CD4-positive, alpha-beta T cell (primary cell): Measurements from ENCODE around the gene WWOX. TPM values are rescaled to one million over a fixed set of nuclear protein-coding genes. Genes with fewer than 3 reads are reported as not detected.

Experiments used
- ATAC-seq: fragments of 200-7000 bp; cut with Tn5 transposase; one replicate; pipeline ENCODE4 v1.10.0; 2022; ENCODE audit warnings: mild to moderate bottlenecking; ENCODE audit not compliant: poor library complexity
- CTCF ChIA-PET: fragments of 350-600 bp; sonication (Branson Sonifier 250); formaldehyde crosslinking; loops from one replicate; lab custom pipeline; 2021; ENCODE audit warnings: antibody characterized with exemption, inconsistent platforms; lab: Charles Lee
- POLR2A ChIA-PET: fragments of 350-600 bp; sonication (Branson Sonifier 250); formaldehyde crosslinking; loops from one replicate; lab custom pipeline; 2021; ENCODE audit warnings: antibody characterized with exemption, inconsistent platforms; lab: Charles Lee
- DNase-seq, 14 experiments: peaks; one replicate each; pipeline ENCODE4 v3.0.0-alpha.2; 2013 to 2020; ENCODE audit warnings: mixed read lengths in 2 of 14
- H3K27ac ChIP-seq, 2 donors: one replicate each; pipeline versions ENCODE4 v1.5.1 to v1.7.0; 2013; ENCODE audit warnings: low read length in 2 of 2, low read depth in 1 of 2, mild to moderate bottlenecking in 1 of 2
- H3K27me3 ChIP-seq, 2 experiments: 1 replicate in 1 of 2; 2 replicates in 1 of 2; pipeline versions ENCODE4 v1.6.1 to v1.7.0; 2013; ENCODE audit warnings: low read length in 2 of 2, control low read depth in 1 of 2, mild to moderate bottlenecking in 1 of 2, moderate library complexity in 1 of 2; ENCODE audit not compliant: insufficient read depth in 2 of 2, control insufficient read depth in 1 of 2
- H3K36me3 ChIP-seq: one replicate; pipeline ENCODE4 v1.6.1; 2013; ENCODE audit warnings: low read length, control low read depth; ENCODE audit not compliant: insufficient read depth
- H3K4me1 ChIP-seq: one replicate; pipeline ENCODE4 v1.6.1; 2013; ENCODE audit warnings: low read length, control low read depth; ENCODE audit not compliant: insufficient read depth
- H3K4me3 ChIP-seq: one replicate; pipeline ENCODE4 v1.5.1; 2013; ENCODE audit warnings: mild to moderate bottlenecking, low read length, moderate library complexity
- H3K9me3 ChIP-seq, 2 experiments: 1 replicate in 1 of 2; 2 replicates in 1 of 2; pipeline versions ENCODE4 v1.6.1 to v1.7.0; 2013; ENCODE audit warnings: low read length in 2 of 2, mild to moderate bottlenecking in 2 of 2, control low read depth in 1 of 2, moderate library complexity in 1 of 2; ENCODE audit not compliant: control insufficient read depth in 1 of 2, insufficient read depth in 1 of 2
- H3K27ac Mint-ChIP-seq: one replicate; pipeline ENCODE4 v1.8.0; 2020; ENCODE audit warnings: mixed read lengths
- H3K27me3 Mint-ChIP-seq: one replicate; pipeline ENCODE4 v1.8.0; 2021; ENCODE audit warnings: mixed read lengths
- H3K36me3 Mint-ChIP-seq: one replicate; pipeline ENCODE4 v1.8.0; 2021; ENCODE audit warnings: low read depth, mixed read lengths
- H3K4me1 Mint-ChIP-seq: one replicate; pipeline ENCODE4 v1.8.0; 2021; ENCODE audit warnings: low read depth, mixed read lengths
- H3K4me3 Mint-ChIP-seq: one replicate; pipeline ENCODE4 v1.8.0; 2020; ENCODE audit warnings: mild to moderate bottlenecking, mixed read lengths
- H3K9me3 Mint-ChIP-seq: one replicate; pipeline ENCODE4 v1.8.0; 2020; ENCODE audit warnings: mixed read lengths
- CTCF ChIP-seq: fragments of 200-600 bp; IDR thresholded peaks from one replicate; pipeline ENCODE4 v1.8.0; 2022; ENCODE audit warnings: antibody characterized with exemption, mild to moderate bottlenecking
- intact Hi-C, 2 experiments: fragments of 100-400 bp; cut with DNase I in 1 of 2; cut with micrococcal nuclease in 1 of 2; formaldehyde crosslinking; loops; one replicate each; pipeline versions ENCODE4 v1.15.1 to v1.9.0; 2023 to 2025; cut with DNase I, micrococcal nuclease
- total RNA-seq, 174 experiments: library from RNA in 2 of 174; stranded (reverse) in 2 of 174; gene quantifications; one replicate each; pipeline ENCODE4 v1.2.3 and lab custom pipeline; 2021 to 2026

Gene WWOX
- total RNA-seq, 2 experiments from 2014 or later, result 19.3 to 21.7 TPM

- Mint-ChIP-seq H3K4me3 (no peak overlapping the region), H3K9me3 (no peaks in the 10 kb centered on the region), H3K27ac (no peak overlapping the region), H3K4me1 (no peaks in the 10 kb centered on the region), H3K27me3 (no peaks in the 10 kb centered on the region), H3K36me3 (no peaks in the 10 kb centered on the region)
- Histone ChIP-seq H3K36me3 (no peaks in the 10 kb centered on the region), H3K27ac (no peak overlapping the region), H3K4me3 (no peak overlapping the region), H3K9me3 (no peaks in the 10 kb centered on the region), H3K4me1 (peaks cover 2% of the 10 kb centered on the region), H3K27me3 (no peaks in the 10 kb centered on the region)
- intact Hi-C loops, result no loop called here
- no peak for DNase-seq
- ChIA-PET POLR2A (no interaction called here), CTCF (no interaction called here)
- no peak for ATAC-seq
- no peak for TF ChIP-seq CTCF
These were observed 784.8 kb downstream of the WWOX start for GRCh38 chr16:78884204-78884603.

GRCh38 chr16:78889346-78889745, 789.9 kb downstream of the WWOX start:
- H3K9me3 Mint-ChIP-seq, result peaks cover 2% of the 10 kb centered on the region

GRCh38 chr16:78890373-78890895, 791.0 kb downstream of the WWOX start:
- peak overlapping the region; percentile 43 for H3K27ac Mint-ChIP-seq

More at GRCh38 chr16:78889346-78889745, 789.9 kb downstream of the WWOX start:
- Mint-ChIP-seq H3K27me3 (no peaks in the 10 kb centered on the region), H3K27ac (no peak overlapping the region), H3K36me3 (no peaks in the 10 kb centered on the region), H3K4me1 (peaks cover 21% of the 10 kb centered on the region), H3K4me3 (no peak overlapping the region)
- no peaks in the 10 kb centered on the region for H3K27me3 ChIP-seq
- CTCF ChIA-PET, result no interaction called here
- no peaks in the 10 kb centered on the region for H3K36me3 ChIP-seq
- no peaks in the 10 kb centered on the region for H3K9me3 ChIP-seq
- no peak overlapping the region for H3K4me3 ChIP-seq
- POLR2A ChIA-PET, result no interaction called here
- H3K4me1 ChIP-seq, result peaks cover 18% of the 10 kb centered on the region
- intact Hi-C loops, result no loop called here
- TF ChIP-seq CTCF, result no peak
- DNase-seq (no peak), ATAC-seq (no peak)
- H3K27ac ChIP-seq, result no peak overlapping the region

More at GRCh38 chr16:78890373-78890895, 791.0 kb downstream of the WWOX start:
- Histone ChIP-seq H3K36me3 (no peaks in the 10 kb centered on the region), H3K27ac (peak overlapping the region in 1 of 2 donors; percentile 49), H3K4me3 (no peak overlapping the region), H3K4me1 (peaks cover 18% of the 10 kb centered on the region), H3K9me3 (no peaks in the 10 kb centered on the region), H3K27me3 (no peaks in the 10 kb centered on the region)
- no peak for TF ChIP-seq CTCF
- no peaks in the 10 kb centered on the region for H3K27me3 Mint-ChIP-seq
- DNase-seq (peak in 3 of 14 experiments; percentile 15 to 48 (median 16)), ATAC-seq (no peak)
- CTCF ChIA-PET, result no interaction called here
- H3K4me1 Mint-ChIP-seq, result peaks cover 32% of the 10 kb centered on the region
- POLR2A ChIA-PET, result no interaction called here
- no peaks in the 10 kb centered on the region for H3K36me3 Mint-ChIP-seq
- intact Hi-C loops, result no loop called here
- H3K4me3 Mint-ChIP-seq, result no peak overlapping the region
- H3K9me3 Mint-ChIP-seq, result peaks cover 2% of the 10 kb centered on the region
